H1 (cell line): ENCODE results near the gene SRGAP3. TPM values are rescaled to one million over a fixed set of nuclear protein-coding genes. Genes with fewer than 3 reads are reported as not detected.

Source experiments
- CBX8 ChIP-seq: fragments of 300-800, 300-1000 bp; sonication (generic); IDR thresholded peaks from 2 replicates; pipeline ENCODE4 v1.7.1; 2016; ENCODE audit warnings: low read depth, low read length, borderline replicate concordance
- POLR2A ChIP-seq, 2 experiments: IDR thresholded peaks; 1 replicate in 1 of 2; 2 replicates in 1 of 2; pipeline ENCODE4 v1.6.1; 2011; ENCODE audit warnings: low read depth in 2 of 2, low read length in 2 of 2, mild to moderate bottlenecking in 2 of 2; ENCODE audit errors: control extremely low read depth in 1 of 2
- SP1 ChIP-seq: IDR thresholded peaks from 2 replicates; pipeline ENCODE4 v1.6.1; 2011; ENCODE audit warnings: low read depth, low read length
- YY1 ChIP-seq: IDR thresholded peaks from 2 replicates; pipeline ENCODE4 v1.6.1; 2011; ENCODE audit warnings: low read depth, mild to moderate bottlenecking, low read length
- polyA plus RNA-seq, 7 experiments: library from polyadenylated mRNA; depleted of rRNA in 3 of 7; stranded (reverse) in 5 of 7; unstranded in 2 of 7; fragments of >200 nt in 5 of 7; fragments of 200-250 nt in 2 of 7; gene quantifications; 1 replicate in 5 of 7; 2 replicates in 1 of 7; 4 replicates in 1 of 7; pipeline versions ENCODE4 v1.2.1 to v1.2.3, GENCODE V29; 2011 to 2013; ENCODE audit warnings: missing spikeins in 2 of 7, mixed read lengths in 2 of 7
- total RNA-seq: library from RNA; stranded (reverse); fragmentation: NEBNext Ultra II Directional; extraction: Animal tissue kit (Norgen Biotek cat#: 25700); gene quantifications from 2 replicates; pipeline ENCODE4 v1.2.1, GENCODE V29; 2021
- TF ChIP-seq, protein P1 (sequence below): IDR thresholded peaks from 2 replicates; pipeline ENCODE4 v1.6.1; 2012; ENCODE audit warnings: low read length, inconsistent platforms
- TF ChIP-seq, protein P2 (sequence below): IDR thresholded peaks from 2 replicates; pipeline ENCODE4 v1.6.1; 2012; ENCODE audit warnings: inconsistent platforms

The SRGAP3 gene
- total and polyA plus RNA-seq, 2 of the 8 experiments (the other 6 are each of a cell fraction or from before 2014, with no cell fraction given) = 5.8 to 11.4 TPM

DNA sequence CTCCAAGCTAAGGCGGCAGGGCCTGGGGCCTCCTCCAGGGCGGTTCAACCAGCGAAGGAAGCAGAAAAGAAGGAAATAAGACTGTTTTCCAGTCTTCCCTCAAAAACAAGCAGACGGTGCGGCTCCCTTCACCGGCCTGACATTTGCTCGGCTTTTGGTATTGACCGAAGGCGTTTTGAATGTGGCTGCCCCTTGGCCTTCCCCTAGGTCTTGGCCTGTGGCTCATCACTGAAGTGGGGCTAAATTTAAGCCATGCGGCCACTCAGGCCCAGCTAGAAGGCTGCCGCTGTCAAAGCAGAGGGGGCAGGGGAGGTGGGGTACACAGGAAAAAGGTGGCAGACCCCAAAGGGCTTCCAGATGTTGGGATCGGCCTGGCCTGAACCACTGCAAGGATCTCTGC is 86.2 kb downstream of the SRGAP3 start (continued):
- TF ChIP-seq, protein P1, sequence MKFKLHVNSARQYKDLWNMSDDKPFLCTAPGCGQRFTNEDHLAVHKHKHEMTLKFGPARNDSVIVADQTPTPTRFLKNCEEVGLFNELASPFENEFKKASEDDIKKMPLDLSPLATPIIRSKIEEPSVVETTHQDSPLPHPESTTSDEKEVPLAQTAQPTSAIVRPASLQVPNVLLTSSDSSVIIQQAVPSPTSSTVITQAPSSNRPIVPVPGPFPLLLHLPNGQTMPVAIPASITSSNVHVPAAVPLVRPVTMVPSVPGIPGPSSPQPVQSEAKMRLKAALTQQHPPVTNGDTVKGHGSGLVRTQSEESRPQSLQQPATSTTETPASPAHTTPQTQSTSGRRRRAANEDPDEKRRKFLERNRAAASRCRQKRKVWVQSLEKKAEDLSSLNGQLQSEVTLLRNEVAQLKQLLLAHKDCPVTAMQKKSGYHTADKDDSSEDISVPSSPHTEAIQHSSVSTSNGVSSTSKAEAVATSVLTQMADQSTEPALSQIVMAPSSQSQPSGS = no peak
- TF ChIP-seq POLR2A (IDR thresholded peaks at IDR 0.05; ENCODE audit: control extremely low read depth in 1 of 2, low read depth in 2 of 2, low read length in 2 of 2) (no peak), CBX8 (no peak), SP1 (no peak), YY1 (no peak)
- TF ChIP-seq, protein P2, sequence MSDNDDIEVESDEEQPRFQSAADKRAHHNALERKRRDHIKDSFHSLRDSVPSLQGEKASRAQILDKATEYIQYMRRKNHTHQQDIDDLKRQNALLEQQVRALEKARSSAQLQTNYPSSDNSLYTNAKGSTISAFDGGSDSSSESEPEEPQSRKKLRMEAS = no peak
